Right kidney (tissue), 9 donors: Measurements from ENCODE around the gene CCDC88B.

Experiments
- DNase-seq: peaks from one replicate; pipeline ENCODE4 v3.0.0-alpha.2; 2016
- long read RNA-seq, 8 donors: transcript quantifications; one replicate each; lab custom pipeline, GENCODE V29; 2026

CCDC88B gene
- long read RNA-seq, donor 1, result 0 reads
- long read RNA-seq, donor 2, result 0 reads
- long read RNA-seq, donor 3, partial matches to known transcripts, result 0 of 1 reads
- long read RNA-seq, donor 3, other reads (novel, unspliced or antisense), result 0 of 1 reads
- long read RNA-seq, donor 4, result 0 reads
- long read RNA-seq, donor 5, result 0 reads
- long read RNA-seq, donor 6, result 0 reads
- long read RNA-seq, donor 7, result 0 reads
- long read RNA-seq, donor 8, result 0 reads

- no peak for DNase-seq
Observed at GRCh38 chr11:64339754-64340408, at the start of gene CCDC88B. CCDC88B (plus strand) TSS chr11:64340204; CDS start chr11:64340267, 63 bp downstream.

- DNase-seq, result no peak
Observed at GRCh38 chr11:64290352-64291261, 49.4 kb upstream of the CCDC88B start.

GRCh38 chr11:64291262-64291751 is 48.7 kb upstream of the CCDC88B start, which contains the start of gene KCNK4:
KCNK4 (plus strand) TSS chr11:64291302; CDS start chr11:64293019, 1,717 bp downstream.
- DNase-seq, result no peak

- no peak for DNase-seq
Observed at GRCh38 chr11:64291752-64292459, 48.1 kb upstream of the CCDC88B start.

- DNase-seq, result peak; percentile 46
Observed at GRCh38 chr11:64292460-64293254, 47.3 kb upstream of the CCDC88B start.

- DNase-seq, result no peak
Observed at GRCh38 chr11:64294774-64295173, 45.2 kb upstream of the CCDC88B start.

GRCh38 chr11:64295760-64296159 is 44.2 kb upstream of the CCDC88B start:
- no peak for DNase-seq

- no peak for DNase-seq
Observed at GRCh38 chr11:64296236-64296635, 43.8 kb upstream of the CCDC88B start.

GRCh38 chr11:64296830-64297698 is 42.9 kb upstream of the CCDC88B start:
- peak; percentile 22 for DNase-seq

GRCh38 chr11:64297699-64298358 is 42.2 kb upstream of the CCDC88B start:
- DNase-seq, result peak; percentile 37

GRCh38 chr11:64298966-64299846 is 40.8 kb upstream of the CCDC88B start:
- DNase-seq, result peak; percentile 68

GRCh38 chr11:64299847-64300648 is 40.0 kb upstream of the CCDC88B start, which contains the start of gene CATSPERZ:
CATSPERZ (plus strand) TSS chr11:64300358; CDS start chr11:64300411, 53 bp downstream.
- DNase-seq, result peak; percentile 46

GRCh38 chr11:64303109-64304031 is 36.6 kb upstream of the CCDC88B start:
- no peak for DNase-seq

GRCh38 chr11:64304032-64304315 is 36.0 kb upstream of the CCDC88B start:
- no peak for DNase-seq

- peak; percentile 87 for DNase-seq
Observed at GRCh38 chr11:64304316-64305072, 35.5 kb upstream of the CCDC88B start.
